Naive thymus-derived CD4-positive, alpha-beta T cell (primary cell): Measurements from ENCODE around the gene FAU. TPM values are rescaled to one million over a fixed set of nuclear protein-coding genes. Genes with fewer than 3 reads are reported as not detected.

Source experiments
- ATAC-seq: fragments of 150-1000 bp; cut with Tn5 transposase; 2 replicates; pipeline ENCODE4 v1.10.0; 2021; ENCODE audit warnings: mild to moderate bottlenecking, moderate library complexity
- CTCF ChIA-PET: fragments of 350-600 bp; sonication (Branson Sonifier 250); formaldehyde crosslinking; loops from one replicate; lab custom pipeline; 2021; ENCODE audit warnings: antibody characterized with exemption; lab: Charles Lee
- POLR2A ChIA-PET: fragments of 350-600 bp; sonication (Branson Sonifier 250); formaldehyde crosslinking; loops from one replicate; lab custom pipeline; 2021; ENCODE audit warnings: antibody characterized with exemption, inconsistent platforms; lab: Charles Lee
- DNase-seq, 9 donors: peaks; one replicate each; pipeline versions ENCODE4 v3.0.0 to v3.0.0-alpha.2; 2020 to 2022; ENCODE audit warnings: mixed read lengths in 1 of 9
- H3K27ac ChIP-seq: one replicate; pipeline ENCODE4 v1.7.0; 2013; ENCODE audit warnings: mild to moderate bottlenecking, low read depth, low read length, moderate library complexity
- H3K27me3 ChIP-seq, 2 donors: one replicate each; pipeline ENCODE4 v1.7.0; 2013; ENCODE audit warnings: low read length in 2 of 2, mild to moderate bottlenecking in 2 of 2, moderate library complexity in 2 of 2; ENCODE audit not compliant: control insufficient read depth in 2 of 2, insufficient read depth in 2 of 2
- H3K36me3 ChIP-seq, 3 experiments: 1 replicate in 2 of 3; 2 replicates in 1 of 3; pipeline ENCODE4 v1.7.0; 2013; ENCODE audit warnings: low read length in 3 of 3, mild to moderate bottlenecking in 3 of 3, moderate library complexity in 1 of 3; ENCODE audit not compliant: insufficient read depth in 3 of 3, control insufficient read depth in 2 of 3
- H3K4me1 ChIP-seq, 2 donors: one replicate each; pipeline ENCODE4 v1.7.0; 2013; ENCODE audit warnings: low read length in 2 of 2, mild to moderate bottlenecking in 2 of 2, moderate library complexity in 1 of 2; ENCODE audit not compliant: control insufficient read depth in 2 of 2, insufficient read depth in 2 of 2
- H3K4me3 ChIP-seq: 2 replicates; pipeline ENCODE4 v1.7.0; 2013; ENCODE audit warnings: mild to moderate bottlenecking, low read length
- H3K9me3 ChIP-seq, 3 experiments: 1 replicate in 2 of 3; 2 replicates in 1 of 3; pipeline ENCODE4 v1.7.0; 2013; ENCODE audit warnings: low read length in 3 of 3; ENCODE audit not compliant: control insufficient read depth in 2 of 3
- H3K27ac Mint-ChIP-seq, 9 donors: one replicate each; pipeline ENCODE4 v1.8.0; 2020 to 2022; ENCODE audit warnings: mixed read lengths in 9 of 9, mild to moderate bottlenecking in 8 of 9, moderate library complexity in 5 of 9, inconsistent platforms in 2 of 9
- H3K27me3 Mint-ChIP-seq, 5 donors: one replicate each; pipeline ENCODE4 v1.8.0; 2021 to 2022; ENCODE audit warnings: mixed read lengths in 5 of 5, mild to moderate bottlenecking in 1 of 5
- H3K36me3 Mint-ChIP-seq, 5 donors: one replicate each; pipeline ENCODE4 v1.8.0; 2020 to 2022; ENCODE audit warnings: mixed read lengths in 5 of 5, mild to moderate bottlenecking in 3 of 5, inconsistent platforms in 1 of 5
- H3K4me1 Mint-ChIP-seq, 7 donors: one replicate each; pipeline ENCODE4 v1.8.0; 2020 to 2022; ENCODE audit warnings: mixed read lengths in 7 of 7, mild to moderate bottlenecking in 3 of 7, inconsistent platforms in 1 of 7
- H3K4me3 Mint-ChIP-seq, 10 donors: one replicate each; pipeline ENCODE4 v1.8.0; 2020 to 2022; ENCODE audit warnings: mild to moderate bottlenecking in 10 of 10, mixed read lengths in 10 of 10, moderate library complexity in 6 of 10, inconsistent platforms in 2 of 10
- H3K9me3 Mint-ChIP-seq, 11 donors: one replicate each; pipeline ENCODE4 v1.8.0; 2020 to 2022; ENCODE audit warnings: mixed read lengths in 11 of 11, mild to moderate bottlenecking in 4 of 11, inconsistent platforms in 1 of 11, moderate library complexity in 1 of 11
- intact Hi-C, 2 donors: fragments of 100-400 bp; cut with micrococcal nuclease; formaldehyde crosslinking; loops; one replicate each; pipeline ENCODE4 v1.15.1; 2023
- microRNA-seq: library from miRNA; unstranded; fragments of <30 nt; microRNA quantifications from one replicate; pipeline ENCODE4 v1.2.0, GENCODE V29; 2022; ENCODE audit warnings: borderline microRNAs expressed
- polyA plus RNA-seq, 2 donors: library from polyadenylated mRNA; unstranded; fragments of 300-500 nt; fragmentation: Illumina TruSeq; gene quantifications; one replicate each; pipeline ENCODE4 v1.2.3, GENCODE V29; 2021
- total RNA-seq, 6 experiments: library from RNA in 5 of 6; stranded (reverse) in 5 of 6; gene quantifications; 1 replicate in 5 of 6; 2 replicates in 1 of 6; pipeline ENCODE4 v1.2.3 and lab custom pipeline; 2021 to 2026

Gene FAU
- total and polyA plus RNA-seq, 7 experiments from 2014 or later, result 1,053 to 1,849 (median 1,372) TPM

DNA sequence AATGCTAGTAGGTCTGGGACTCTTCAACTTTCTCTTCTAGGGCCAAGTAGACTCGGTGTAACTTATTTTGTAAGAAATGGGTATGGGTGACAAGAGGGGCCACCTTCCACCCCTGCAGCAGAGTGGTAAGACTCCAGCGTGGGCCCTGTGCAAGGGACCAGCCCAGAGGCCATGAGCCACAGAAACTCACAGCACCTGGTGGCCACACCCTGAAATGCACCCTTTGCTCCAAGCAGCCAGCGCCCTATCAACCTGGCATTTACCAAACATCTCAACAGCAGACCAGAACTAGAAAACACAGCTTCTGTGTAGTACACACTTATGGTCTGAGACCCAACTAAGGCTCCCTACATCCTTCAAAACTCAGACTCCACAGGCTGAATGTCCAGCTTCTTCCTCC lies 43.8 kb downstream of the FAU start:
- H3K9me3 ChIP-seq, result no peaks in the 10 kb centered on the region
- ChIA-PET CTCF (interaction anchor here (1.3 to 2.0 kb wide), 2 partner anchors 63 to 66 kb away, joined by 5 to 6 read pairs; no protein-coding TSS in a partner anchor), POLR2A (interaction anchor here (0.6 kb wide), 2 partner anchors 25 to 40 kb away, joined by 3 read pairs; no protein-coding TSS in a partner anchor)
- Mint-ChIP-seq H3K9me3 (peaks cover 0 to 2% (median 0%) of the 10 kb centered on the region in 11 donors), H3K27me3 (no peaks in the 10 kb centered on the region), H3K4me1 (peaks cover 3 to 48% (median 7%) of the 10 kb centered on the region in 7 donors), H3K4me3 (peak overlapping the region in 1 of 10 donors; percentile 48), H3K36me3 (peaks cover 0 to 15% (median 0%) of the 10 kb centered on the region in 5 donors), H3K27ac (peak overlapping the region; percentile 9 to 83 (median 63))
- peak; percentile 47 to 71 (median 64) for DNase-seq
- H3K27ac ChIP-seq, result no peak overlapping the region
- intact Hi-C loops, result loop anchor here (1.0 to 2.0 kb wide), 4 partner anchors 19 to 65 kb away; partner anchors contain the start of genes SAC3D1 (in 1 of the 2), SNX15 (in 1 of the 2) and VPS51 (in 1 of the 2)
- no peaks in the 10 kb centered on the region for H3K36me3 ChIP-seq
- H3K4me1 ChIP-seq, result no peaks in the 10 kb centered on the region
- no peak overlapping the region for H3K4me3 ChIP-seq
- ATAC-seq, result peak; percentile 97
- H3K27me3 ChIP-seq, result no peaks in the 10 kb centered on the region

DNA sequence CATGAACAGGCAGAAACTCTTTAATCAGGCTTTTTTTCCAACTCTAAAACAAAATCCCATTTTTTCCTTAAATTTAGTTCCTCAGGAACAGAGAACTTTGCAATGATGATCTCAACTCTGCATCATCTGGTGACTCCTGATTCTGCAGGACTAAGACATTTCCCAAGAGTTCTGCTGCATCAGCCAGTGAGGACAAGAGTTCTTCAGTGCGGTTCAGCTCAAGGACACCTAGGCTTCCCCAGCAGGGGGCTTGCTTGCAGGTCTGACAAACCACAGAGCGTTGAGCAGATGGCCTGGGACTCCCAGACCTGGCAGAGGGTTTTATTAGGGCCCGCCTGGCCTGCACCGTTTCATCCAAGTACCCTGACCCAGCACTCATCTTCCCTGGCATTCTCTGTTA lies 44.5 kb downstream of the FAU start:
- DNase-seq, result no peak
- Histone ChIP-seq H3K9me3 (no peaks in the 10 kb centered on the region), H3K4me3 (no peak overlapping the region), H3K27ac (no peak overlapping the region), H3K4me1 (no peaks in the 10 kb centered on the region), H3K36me3 (no peaks in the 10 kb centered on the region), H3K27me3 (no peaks in the 10 kb centered on the region)
- H3K27me3 Mint-ChIP-seq, result no peaks in the 10 kb centered on the region
- POLR2A ChIA-PET, result no interaction called here
- no peak overlapping the region for H3K4me3 Mint-ChIP-seq
- H3K36me3 Mint-ChIP-seq, result peaks cover 0 to 11% (median 0%) of the 10 kb centered on the region in 5 donors
- H3K4me1 Mint-ChIP-seq, result peaks cover 3 to 42% (median 7%) of the 10 kb centered on the region in 7 donors
- peaks cover 0 to 2% (median 0%) of the 10 kb centered on the region in 11 donors for H3K9me3 Mint-ChIP-seq
- H3K27ac Mint-ChIP-seq, result peak overlapping the region in 4 of 9 donors; percentile 9 to 83 (median 48)
- intact Hi-C loops, result no loop called here
- CTCF ChIA-PET, result interaction anchor here (1.3 to 1.4 kb wide), 2 partner anchors 14 to 62 kb away, joined by 3 to 5 read pairs; no protein-coding TSS in a partner anchor
- ATAC-seq, result no peak

DNA sequence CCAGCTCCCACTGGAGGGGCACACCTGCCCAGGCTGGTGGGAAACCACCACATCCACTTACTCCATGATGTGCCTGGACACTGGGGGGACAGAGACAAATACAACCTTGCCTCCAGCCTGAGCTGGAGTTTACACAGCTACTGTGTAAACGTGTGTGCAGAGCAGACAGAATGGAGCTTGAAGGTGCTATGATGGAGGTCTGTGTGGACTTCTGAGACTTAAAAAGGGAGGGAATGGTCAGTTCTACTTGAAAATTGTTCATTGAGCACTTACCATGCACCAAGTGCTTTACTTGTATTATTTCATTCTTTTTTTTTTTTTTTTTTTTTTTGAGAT lies 49.3 kb downstream of the FAU start:
- Histone ChIP-seq H3K36me3 (no peaks in the 10 kb centered on the region), H3K4me1 (no peaks in the 10 kb centered on the region), H3K27ac (no peak overlapping the region), H3K27me3 (no peaks in the 10 kb centered on the region), H3K4me3 (no peak overlapping the region), H3K9me3 (no peaks in the 10 kb centered on the region)
- Mint-ChIP-seq H3K27ac (peak overlapping the region in 1 of 9 donors; percentile 32), H3K27me3 (no peaks in the 10 kb centered on the region), H3K36me3 (peaks cover 0 to 2% (median 0%) of the 10 kb centered on the region in 5 donors), H3K9me3 (no peaks in the 10 kb centered on the region), H3K4me1 (peaks cover 0 to 10% (median 0%) of the 10 kb centered on the region in 7 donors), H3K4me3 (no peak overlapping the region)
- ChIA-PET CTCF (no interaction called here), POLR2A (no interaction called here)
- ATAC-seq (no peak), DNase-seq (no peak)
- intact Hi-C loops, result no loop called here

DNA sequence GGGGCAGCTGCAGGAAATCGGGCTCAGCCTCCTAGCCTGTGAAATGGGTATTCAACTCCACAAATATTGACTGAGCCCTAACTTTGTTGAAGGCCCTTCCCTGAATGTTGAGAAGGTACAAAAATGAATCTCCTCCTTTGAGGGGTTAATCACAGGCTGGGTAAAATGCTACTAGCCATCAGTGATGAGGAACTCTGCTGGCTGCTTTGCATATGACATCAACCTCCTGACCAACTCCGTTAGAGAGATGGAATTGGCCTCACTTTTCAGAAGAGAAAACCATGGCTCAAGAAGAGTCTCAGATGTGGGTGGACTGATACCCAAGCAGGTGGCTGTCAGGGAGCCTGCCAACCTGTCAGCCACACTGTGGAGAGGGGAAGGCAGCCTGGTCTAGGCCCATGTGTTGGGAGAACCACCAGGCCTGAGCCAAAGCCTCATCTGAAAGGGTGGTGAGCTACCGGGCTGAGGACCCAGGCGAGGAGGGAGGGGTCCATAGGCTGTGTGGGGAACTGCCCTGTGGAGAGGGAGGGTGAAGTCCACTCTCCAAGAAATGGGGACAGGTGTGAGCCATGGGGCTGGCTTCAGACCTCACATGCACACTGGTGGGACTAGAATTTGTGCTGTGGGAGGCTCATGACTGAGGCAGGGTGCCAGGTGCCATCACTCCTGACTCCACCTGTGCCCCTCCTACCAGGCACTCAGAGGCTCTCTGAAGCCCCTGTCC lies 49.9 kb downstream of the FAU start:
- POLR2A ChIA-PET, result no interaction called here

More for the DNA sequence above, 49.9 kb downstream of the FAU start:
- peak overlapping the region in 1 of 9 donors; percentile 32 for H3K27ac Mint-ChIP-seq
- no peaks in the 10 kb centered on the region for H3K9me3 Mint-ChIP-seq
- peaks cover 0 to 10% (median 0%) of the 10 kb centered on the region in 7 donors for H3K4me1 Mint-ChIP-seq
- Histone ChIP-seq H3K27me3 (no peaks in the 10 kb centered on the region), H3K9me3 (no peaks in the 10 kb centered on the region), H3K36me3 (no peaks in the 10 kb centered on the region), H3K4me1 (no peaks in the 10 kb centered on the region), H3K4me3 (no peak overlapping the region), H3K27ac (no peak overlapping the region)
- intact Hi-C loops, result no loop called here
- CTCF ChIA-PET, result interaction anchor here (0.7 kb wide), 1 partner anchor 137 kb away, joined by 4 read pairs; no protein-coding TSS in a partner anchor
- DNase-seq (no peak), ATAC-seq (no peak)
- H3K36me3 Mint-ChIP-seq, result peaks cover 0 to 2% (median 0%) of the 10 kb centered on the region in 5 donors
- no peak overlapping the region for H3K4me3 Mint-ChIP-seq
- no peaks in the 10 kb centered on the region for H3K27me3 Mint-ChIP-seq

Small RNA genes within 50 kb of the gene (microRNA-seq; reads per million reads assigned to microRNA genes)
- not detected for gene MIR6751

Other genes starting within 250 kb of the FAU start
- gene EHD1, start 243.5 kb downstream of the FAU start, total RNA-seq, result 100 to 1,000 TPM; 124 to 263 (median 208) TPM
- 100 to 1,000 TPM; 102 to 141 TPM for gene EHD1, start 243.5 kb downstream of the FAU start, polyA plus RNA-seq
- 100 to 1,000 TPM in 1 of 5 experiments, 10 to 100 TPM in 4; 30.6 to 105 (median 36.2) TPM for gene ATG2A, start 204.9 kb downstream of the FAU start, total RNA-seq
- gene ATG2A, start 204.9 kb downstream of the FAU start, polyA plus RNA-seq, result 1 to 10 TPM; 3.4 to 5.2 TPM
- gene PPP2R5B, start 197.4 kb downstream of the FAU start, total RNA-seq, result 10 to 100 TPM; 11.9 to 19.1 (median 18.8) TPM
- 1 to 10 TPM; 4.5 to 7.5 TPM for gene PPP2R5B, start 197.4 kb downstream of the FAU start, polyA plus RNA-seq
- gene GPHA2, start 186.2 kb downstream of the FAU start, total RNA-seq, result under 1 TPM in 1 of 5 experiments, not detected in 4; 0.48 TPM
- not detected for gene GPHA2, start 186.2 kb downstream of the FAU start, polyA plus RNA-seq
- gene MAJIN, start 150.0 kb downstream of the FAU start, total RNA-seq, result 1 to 10 TPM in 1 of 5 experiments, under 1 TPM in 3, not detected in 1; 0.48 to 1.1 (median 0.85) TPM
- gene MAJIN, start 150.0 kb downstream of the FAU start, polyA plus RNA-seq, result 1 to 10 TPM in 1 of 2 donors, not detected in 1; 1.2 TPM
- gene BATF2, start 125.2 kb downstream of the FAU start, total RNA-seq, result under 1 TPM in 1 of 5 experiments, not detected in 4; 0.39 TPM
- not detected for gene BATF2, start 125.2 kb downstream of the FAU start, polyA plus RNA-seq
- gene ARL2, start 108.0 kb downstream of the FAU start, total RNA-seq, result 10 to 100 TPM; 22.6 to 60.8 (median 32.2) TPM
- 10 to 100 TPM; 90.0 to 96.1 TPM for gene ARL2, start 108.0 kb downstream of the FAU start, polyA plus RNA-seq
- 10 to 100 TPM; 13.1 to 29.0 (median 21.7) TPM for gene SNX15, start 94.7 kb downstream of the FAU start, total RNA-seq
- gene SNX15, start 94.7 kb downstream of the FAU start, polyA plus RNA-seq, result 10 to 100 TPM; 13.7 to 15.7 TPM
- gene SAC3D1, start 80.9 kb downstream of the FAU start, total RNA-seq, result 10 to 100 TPM in 1 of 5 experiments, 1 to 10 TPM in 4; 2.7 to 18.2 (median 8.6) TPM
- gene SAC3D1, start 80.9 kb downstream of the FAU start, polyA plus RNA-seq, result 10 to 100 TPM; 11.5 to 17.2 TPM
- gene NAALADL1, start 63.6 kb downstream of the FAU start, total RNA-seq, result 10 to 100 TPM; 12.2 to 23.4 (median 18.8) TPM
- gene NAALADL1, start 63.6 kb downstream of the FAU start, polyA plus RNA-seq, result 10 to 100 TPM; 18.6 to 25.3 TPM
- gene CDCA5, start 38.1 kb downstream of the FAU start, total RNA-seq, result 10 to 100 TPM in 1 of 5 experiments, 1 to 10 TPM in 1, under 1 TPM in 3; 0.56 to 68.1 (median 0.81) TPM
- under 1 TPM; 0.31 to 0.47 TPM for gene CDCA5, start 38.1 kb downstream of the FAU start, polyA plus RNA-seq
- 10 to 100 TPM; 29.9 to 53.0 (median 49.3) TPM for gene ZFPL1, start 37.9 kb downstream of the FAU start, total RNA-seq
- gene ZFPL1, start 37.9 kb downstream of the FAU start, polyA plus RNA-seq, result 10 to 100 TPM; 24.2 to 30.9 TPM
- gene VPS51, start 25.9 kb downstream of the FAU start, total RNA-seq, result 100 to 1,000 TPM; 159 to 269 (median 256) TPM
- gene VPS51, start 25.9 kb downstream of the FAU start, polyA plus RNA-seq, result 100 to 1,000 TPM; 106 to 130 TPM
- 10 to 100 TPM; 21.6 to 37.8 (median 30.8) TPM for gene TM7SF2, start 10.3 kb downstream of the FAU start, total RNA-seq
- gene TM7SF2, start 10.3 kb downstream of the FAU start, polyA plus RNA-seq, result 10 to 100 TPM; 15.0 to 21.1 TPM
- 10 to 100 TPM in 4 of 5 experiments, 1 to 10 TPM in 1; 9.9 to 18.2 (median 11.3) TPM for gene ZNHIT2, start 4.4 kb downstream of the FAU start, total RNA-seq
- gene ZNHIT2, start 4.4 kb downstream of the FAU start, polyA plus RNA-seq, result 10 to 100 TPM; 29.9 to 35.6 TPM
- gene MRPL49, start 187 bp upstream of the FAU start, total RNA-seq, result 10 to 100 TPM; 38.1 to 65.5 (median 51.9) TPM
- 100 to 1,000 TPM in 1 of 2 donors, 10 to 100 TPM in 1; 93.7 to 102 TPM for gene MRPL49, start 187 bp upstream of the FAU start, polyA plus RNA-seq
- gene SYVN1, start 12.4 kb upstream of the FAU start, total RNA-seq, result 10 to 100 TPM; 61.0 to 84.6 (median 67.9) TPM
- gene SYVN1, start 12.4 kb upstream of the FAU start, polyA plus RNA-seq, result 10 to 100 TPM in 1 of 2 donors, 1 to 10 TPM in 1; 8.6 to 15.0 TPM
- not detected for gene SPDYC, start 48.1 kb upstream of the FAU start, total RNA-seq
- gene SPDYC, start 48.1 kb upstream of the FAU start, polyA plus RNA-seq, result not detected
- gene CAPN1, start 59.8 kb upstream of the FAU start, total RNA-seq, result 100 to 1,000 TPM in 3 of 5 experiments, 10 to 100 TPM in 2; 93.6 to 195 (median 130) TPM
- 10 to 100 TPM; 73.1 to 78.8 TPM for gene CAPN1, start 59.8 kb upstream of the FAU start, polyA plus RNA-seq
- gene POLA2, start 139.8 kb upstream of the FAU start, total RNA-seq, result 10 to 100 TPM; 13.4 to 51.6 (median 27.8) TPM
- 10 to 100 TPM in 1 of 2 donors, 1 to 10 TPM in 1; 9.0 to 12.9 TPM for gene POLA2, start 139.8 kb upstream of the FAU start, polyA plus RNA-seq
- 1 to 10 TPM in 2 of 5 experiments, under 1 TPM in 3; 0.58 to 1.8 (median 0.89) TPM for gene CDC42EP2, start 192.7 kb upstream of the FAU start, total RNA-seq
- not detected for gene CDC42EP2, start 192.7 kb upstream of the FAU start, polyA plus RNA-seq
- 10 to 100 TPM; 45.3 to 99.3 (median 88.1) TPM for gene DPF2, start 211.7 kb upstream of the FAU start, total RNA-seq
- gene DPF2, start 211.7 kb upstream of the FAU start, polyA plus RNA-seq, result 10 to 100 TPM; 52.4 to 70.6 TPM
- 1 to 10 TPM in 4 of 5 experiments, under 1 TPM in 1; 0.39 to 2.0 (median 1.6) TPM for gene TIGD3, start 232.6 kb upstream of the FAU start, total RNA-seq
- under 1 TPM; 0.45 to 0.75 TPM for gene TIGD3, start 232.6 kb upstream of the FAU start, polyA plus RNA-seq